Caco-2 (cell line): ENCODE data around the gene THBD. TPM values are rescaled to one million over a fixed set of nuclear protein-coding genes. Genes with fewer than 3 reads are reported as not detected.

ENCODE experiments used
- BruUV-seq: library from RNA; stranded (reverse); fragments of 400-500 nt; replicated peaks from 2 replicates; lab custom pipeline; 2021; lab: Mats Ljungman, UMichigan
- CTCF ChIA-PET: fragments of 300-600 bp; sonication (Branson Sonifier 250); formaldehyde crosslinking; loops from one replicate; lab custom pipeline; 2022; ENCODE audit warnings: antibody characterized with exemption; lab: Charles Lee
- POLR2A ChIA-PET: fragments of 300-600 bp; sonication (Branson Sonifier 250); formaldehyde crosslinking; loops from one replicate; lab custom pipeline; 2022; ENCODE audit warnings: antibody characterized with exemption; lab: Charles Lee
- DNase-seq, 2 experiments: peaks; one replicate each; pipeline versions ENCODE4 v3.0.0 to v3.0.0-alpha.2; 2020 to 2022
- H3K27me3 ChIP-seq: replicated peaks from 2 replicates; pipeline ENCODE4 v1.6.0; 2011; ENCODE audit warnings: low read length; ENCODE audit not compliant: control insufficient read depth, insufficient read depth
- H3K36me3 ChIP-seq: 2 replicates; pipeline ENCODE4 v1.5.1; 2011; ENCODE audit warnings: low read length; ENCODE audit not compliant: control insufficient read depth, insufficient read depth
- H3K4me1 ChIP-seq: fragments of 250-450 bp; sonication (Bioruptor Pico); 2 replicates; pipeline ENCODE4 v1.5.1; 2020; ENCODE audit warnings: mild to moderate bottlenecking
- H3K4me3 ChIP-seq: 2 replicates; pipeline ENCODE4 v1.5.1; 2011; ENCODE audit warnings: low read depth, mild to moderate bottlenecking, control low read depth, low read length
- H3K9me3 ChIP-seq: fragments of 250-450 bp; sonication (Bioruptor Pico); 2 replicates; pipeline ENCODE4 v1.5.1; 2020; ENCODE audit warnings: mild to moderate bottlenecking, moderate library complexity
- H3K27ac Mint-ChIP-seq: one replicate; pipeline ENCODE4 v1.8.0; 2022; ENCODE audit warnings: mixed read lengths; ENCODE audit not compliant: unreplicated experiment
- H3K27me3 Mint-ChIP-seq: one replicate; pipeline ENCODE4 v1.8.0; 2022; ENCODE audit warnings: mixed read lengths; ENCODE audit not compliant: insufficient read depth, unreplicated experiment
- H3K36me3 Mint-ChIP-seq: one replicate; pipeline ENCODE4 v1.8.0; 2022; ENCODE audit warnings: mild to moderate bottlenecking, mixed read lengths; ENCODE audit not compliant: insufficient read depth, unreplicated experiment
- H3K4me1 Mint-ChIP-seq: one replicate; pipeline ENCODE4 v1.8.0; 2022; ENCODE audit warnings: low read depth, mixed read lengths; ENCODE audit not compliant: unreplicated experiment
- H3K4me3 Mint-ChIP-seq: one replicate; pipeline ENCODE4 v1.8.0; 2022; ENCODE audit warnings: mild to moderate bottlenecking, moderate library complexity, mixed read lengths; ENCODE audit not compliant: unreplicated experiment
- H3K9me3 Mint-ChIP-seq: one replicate; pipeline ENCODE4 v1.8.0; 2022; ENCODE audit warnings: mixed read lengths; ENCODE audit not compliant: unreplicated experiment
- CTCF ChIP-seq, 2 experiments: fragments of 200-600 bp in 1 of 2; IDR thresholded peaks; 1 replicate in 1 of 2; 2 replicates in 1 of 2; pipeline versions ENCODE4 v1.5.1 to v1.8.0; 2011 to 2022; ENCODE audit warnings: antibody characterized with exemption in 1 of 2, control low read depth in 1 of 2, inconsistent platforms in 1 of 2, low read depth in 1 of 2, low read length in 1 of 2, mild to moderate bottlenecking in 1 of 2, moderate library complexity in 1 of 2; ENCODE audit not compliant: insufficient read depth in 1 of 2, severe bottlenecking in 1 of 2, unreplicated experiment in 1 of 2
- intact Hi-C: fragments of 100-400 bp; cut with micrococcal nuclease; formaldehyde crosslinking; loops from one replicate; pipeline ENCODE4 v1.10.0; 2022; ENCODE audit not compliant: unreplicated experiment
- total RNA-seq: library from RNA; stranded (reverse); gene quantifications from 2 replicates; pipeline ENCODE4 v1.2.3, GENCODE V29; 2022

THBD gene
- total RNA-seq, 1 experiment from 2014 or later: 0.77 TPM

- H3K4me1 ChIP-seq: peaks cover 77% of the 10 kb centered on the region
- Mint-ChIP-seq H3K27ac (peak overlapping the region; percentile 84), H3K4me3 (no peak overlapping the region), H3K4me1 (peaks cover 58% of the 10 kb centered on the region), H3K36me3 (peaks cover 15% of the 10 kb centered on the region), H3K9me3 (no peaks in the 10 kb centered on the region), H3K27me3 (no peaks in the 10 kb centered on the region)
- intact Hi-C loops: loop anchor here (1.0 to 5.0 kb wide), 2 partner anchors 319 to 329 kb away; no protein-coding TSS in a partner anchor
- CTCF ChIA-PET: interaction anchor here (1.0 to 1.1 kb wide), 3 partner anchors 211 to 330 kb away, joined by 3 to 4 read pairs (median 4); no protein-coding TSS in a partner anchor
- no TSS peak for BruUV-seq
- H3K27me3 ChIP-seq: no peaks in the 10 kb centered on the region
- no peak for TF ChIP-seq CTCF (IDR thresholded peaks at IDR 0.05; ENCODE audit: insufficient read depth in 1 of 2, low read depth in 1 of 2, low read length in 1 of 2, severe bottlenecking in 1 of 2, unreplicated experiment in 1 of 2)
- POLR2A ChIA-PET: no interaction called here
- H3K36me3 ChIP-seq: no peaks in the 10 kb centered on the region
- no peaks in the 10 kb centered on the region for H3K9me3 ChIP-seq
- H3K4me3 ChIP-seq: no peak overlapping the region
- DNase-seq: peak in 1 of 2 experiments; percentile 32
These were observed 27.9 kb downstream of the THBD start for GRCh38 chr20:23021541-23021940.

GRCh38 chr20:23020230-23021018 is 29.0 kb downstream of the THBD start:
- no peaks in the 10 kb centered on the region for H3K9me3 ChIP-seq
- no peaks in the 10 kb centered on the region for H3K27me3 Mint-ChIP-seq
- H3K36me3 ChIP-seq: no peaks in the 10 kb centered on the region
- POLR2A ChIA-PET: no interaction called here
- H3K27me3 ChIP-seq: no peaks in the 10 kb centered on the region
- TF ChIP-seq CTCF (IDR thresholded peaks at IDR 0.05; ENCODE audit: insufficient read depth in 1 of 2, low read depth in 1 of 2, low read length in 1 of 2, severe bottlenecking in 1 of 2, unreplicated experiment in 1 of 2): no peak
- BruUV-seq: no TSS peak
- H3K4me1 ChIP-seq: peaks cover 72% of the 10 kb centered on the region
- peaks cover 54% of the 10 kb centered on the region for H3K4me1 Mint-ChIP-seq
- no peaks in the 10 kb centered on the region for H3K9me3 Mint-ChIP-seq
- no peak overlapping the region for H3K4me3 ChIP-seq
- peak in 1 of 2 experiments; percentile 14 for DNase-seq
- H3K27ac Mint-ChIP-seq: peak overlapping the region; percentile 36
- no peak overlapping the region for H3K4me3 Mint-ChIP-seq
- CTCF ChIA-PET: interaction anchor here (1.0 to 1.2 kb wide), 4 partner anchors 212 to 329 kb away, joined by 3 to 5 read pairs (median 4); no protein-coding TSS in a partner anchor
- peaks cover 11% of the 10 kb centered on the region for H3K36me3 Mint-ChIP-seq
- intact Hi-C loops: loop anchor here (1.0 to 5.0 kb wide), 2 partner anchors 320 to 328 kb away; no protein-coding TSS in a partner anchor

- Mint-ChIP-seq H3K36me3 (peaks cover 8% of the 10 kb centered on the region), H3K4me3 (no peak overlapping the region), H3K27ac (no peak overlapping the region), H3K4me1 (peaks cover 44% of the 10 kb centered on the region), H3K9me3 (no peaks in the 10 kb centered on the region), H3K27me3 (no peaks in the 10 kb centered on the region)
- intact Hi-C loops: no loop called here
- H3K27me3 ChIP-seq: no peaks in the 10 kb centered on the region
- H3K4me3 ChIP-seq: no peak overlapping the region
- H3K9me3 ChIP-seq: no peaks in the 10 kb centered on the region
- TF ChIP-seq CTCF (IDR thresholded peaks at IDR 0.05; ENCODE audit: insufficient read depth in 1 of 2, low read depth in 1 of 2, low read length in 1 of 2, severe bottlenecking in 1 of 2, unreplicated experiment in 1 of 2): no peak
- H3K4me1 ChIP-seq: peaks cover 62% of the 10 kb centered on the region
- POLR2A ChIA-PET: interaction anchor here (0.6 kb wide), 1 partner anchor 171 kb away, joined by 3 read pairs; no protein-coding TSS in a partner anchor
- BruUV-seq: no TSS peak
- no peaks in the 10 kb centered on the region for H3K36me3 ChIP-seq
- DNase-seq: peak in 1 of 2 experiments; percentile 18
- CTCF ChIA-PET: interaction anchor here (1.2 kb wide), 1 partner anchor 321 kb away, joined by 5 read pairs; no protein-coding TSS in a partner anchor
These were observed 30.1 kb downstream of the THBD start for GRCh38 chr20:23019403-23019802.
